HEK293 (cell line): ENCODE results near the gene IL12RB1.

Source experiments
- BCL11B ChIP-seq: fragments of 450-650 bp; formaldehyde crosslinking; IDR thresholded peaks from 2 replicates; pipeline ENCODE4 v1.5.1; 2016; ENCODE audit warnings: low read depth, missing biosample characterization, missing genetic modification characterization
- GLI4 ChIP-seq: fragments of 450-650 bp; formaldehyde crosslinking; IDR thresholded peaks from 2 replicates; pipeline ENCODE4 v1.5.1; 2016; ENCODE audit warnings: missing biosample characterization, missing genetic modification characterization
- INSM2 ChIP-seq: fragments of 450-650 bp; formaldehyde crosslinking; IDR thresholded peaks from 2 replicates; pipeline ENCODE4 v1.5.1; 2016; ENCODE audit warnings: missing biosample characterization, missing genetic modification characterization
- KLF16 ChIP-seq: fragments of 450-650 bp; formaldehyde crosslinking; IDR thresholded peaks from 2 replicates; pipeline ENCODE4 v1.5.1; 2017; ENCODE audit warnings: missing biosample characterization, missing genetic modification characterization
- PRDM2 ChIP-seq: fragments of 450-650 bp; formaldehyde crosslinking; IDR thresholded peaks from 2 replicates; pipeline ENCODE4 v1.5.1; 2016; ENCODE audit warnings: missing biosample characterization, missing genetic modification characterization, borderline replicate concordance
- YY2 ChIP-seq: fragments of 450-650 bp; formaldehyde crosslinking; IDR thresholded peaks from 2 replicates; pipeline ENCODE4 v1.5.1; 2016; ENCODE audit warnings: missing biosample characterization, missing genetic modification characterization
- ZBTB1 ChIP-seq: fragments of 450-650 bp; formaldehyde crosslinking; IDR thresholded peaks from 2 replicates; pipeline ENCODE4 v1.5.1; 2016; ENCODE audit warnings: missing biosample characterization, missing genetic modification characterization
- ZBTB49 ChIP-seq: fragments of 450-650 bp; formaldehyde crosslinking; IDR thresholded peaks from 2 replicates; pipeline ENCODE4 v1.5.1; 2016; ENCODE audit warnings: missing biosample characterization, missing genetic modification characterization, low read depth
- ZFHX2 ChIP-seq: fragments of 450-650 bp; formaldehyde crosslinking; conservative IDR thresholded peaks from 2 replicates; pipeline ENCODE4 v1.5.1; 2016; ENCODE audit warnings: missing biosample characterization, missing genetic modification characterization
- ZNF292 ChIP-seq: fragments of 450-650 bp; formaldehyde crosslinking; IDR thresholded peaks from 2 replicates; pipeline ENCODE4 v1.5.1; 2016; ENCODE audit warnings: low read depth, missing biosample characterization, missing genetic modification characterization, borderline replicate concordance
- ZNF350 ChIP-seq: fragments of 450-650 bp; formaldehyde crosslinking; IDR thresholded peaks from 2 replicates; pipeline ENCODE4 v1.5.0; 2017; ENCODE audit warnings: missing biosample characterization, mild to moderate bottlenecking, missing genetic modification characterization
- ZNF391 ChIP-seq: fragments of 450-650 bp; formaldehyde crosslinking; IDR thresholded peaks from 2 replicates; pipeline ENCODE4 v1.5.1; 2016; ENCODE audit warnings: low read depth, missing biosample characterization, missing genetic modification characterization, borderline replicate concordance
- ZNF398 ChIP-seq: fragments of 450-650 bp; formaldehyde crosslinking; IDR thresholded peaks from 2 replicates; pipeline ENCODE4 v1.5.1; 2017; ENCODE audit warnings: missing biosample characterization, missing genetic modification characterization
- ZNF404 ChIP-seq: fragments of 450-650 bp; formaldehyde crosslinking; IDR thresholded peaks from 2 replicates; pipeline ENCODE4 v1.5.1; 2017; ENCODE audit warnings: missing biosample characterization, missing genetic modification characterization
- ZNF426 ChIP-seq: fragments of 450-650 bp; formaldehyde crosslinking; IDR thresholded peaks from 2 replicates; pipeline ENCODE4 v1.5.1; 2017; ENCODE audit warnings: missing biosample characterization, missing genetic modification characterization, mild to moderate bottlenecking, inconsistent platforms, moderate library complexity
- ZNF501 ChIP-seq: fragments of 450-650 bp; formaldehyde crosslinking; IDR thresholded peaks from 2 replicates; pipeline ENCODE4 v1.5.1; 2016; ENCODE audit warnings: missing biosample characterization, missing genetic modification characterization
- ZNF514 ChIP-seq: fragments of 450-650 bp; formaldehyde crosslinking; IDR thresholded peaks from 2 replicates; pipeline ENCODE4 v1.5.1; 2016; ENCODE audit warnings: missing biosample characterization, missing genetic modification characterization
- ZNF529 ChIP-seq: fragments of 450-650 bp; formaldehyde crosslinking; IDR thresholded peaks from 2 replicates; pipeline ENCODE4 v1.5.1; 2017; ENCODE audit warnings: missing genetic modification characterization, missing biosample characterization; ENCODE audit not compliant: insufficient replicate concordance
- ZNF560 ChIP-seq: fragments of 450-650 bp; formaldehyde crosslinking; IDR thresholded peaks from 2 replicates; pipeline ENCODE4 v1.5.1; 2017; ENCODE audit warnings: missing biosample characterization, missing genetic modification characterization, borderline replicate concordance
- ZNF571 ChIP-seq: fragments of 450-650 bp; formaldehyde crosslinking; IDR thresholded peaks from 2 replicates; pipeline ENCODE4 v1.5.0; 2017; ENCODE audit warnings: missing biosample characterization, missing genetic modification characterization
- ZNF654 ChIP-seq: fragments of 450-650 bp; formaldehyde crosslinking; IDR thresholded peaks from 2 replicates; pipeline ENCODE4 v1.5.1; 2016; ENCODE audit warnings: low read depth, missing biosample characterization, missing genetic modification characterization
- ZNF664 ChIP-seq: fragments of 450-650 bp; formaldehyde crosslinking; IDR thresholded peaks from 2 replicates; pipeline ENCODE4 v1.5.1; 2016; ENCODE audit warnings: missing biosample characterization, missing genetic modification characterization
- ZNF670 ChIP-seq: fragments of 450-650 bp; formaldehyde crosslinking; IDR thresholded peaks from 2 replicates; pipeline ENCODE4 v1.5.1; 2016; ENCODE audit warnings: missing biosample characterization, missing genetic modification characterization, low read depth
- ZNF677 ChIP-seq: fragments of 450-650 bp; IDR thresholded peaks from 2 replicates; pipeline ENCODE4 v1.5.0; 2018; ENCODE audit warnings: missing biosample characterization, mild to moderate bottlenecking, missing genetic modification characterization, moderate library complexity
- ZNF777 ChIP-seq: fragments of 450-650 bp; formaldehyde crosslinking; IDR thresholded peaks from 2 replicates; pipeline ENCODE4 v1.5.1; 2017; ENCODE audit warnings: missing biosample characterization, missing genetic modification characterization, borderline replicate concordance
- ZNF830 ChIP-seq: fragments of 450-650 bp; IDR thresholded peaks from 2 replicates; pipeline ENCODE4 v1.5.0; 2018; ENCODE audit warnings: missing biosample characterization, missing genetic modification characterization, low read depth, mild to moderate bottlenecking, moderate library complexity
- ZSCAN4 ChIP-seq: fragments of 450-650 bp; formaldehyde crosslinking; IDR thresholded peaks from 2 replicates; pipeline ENCODE4 v1.5.1; 2017; ENCODE audit warnings: missing biosample characterization, missing genetic modification characterization

Gene IL12RB1

GRCh38 chr19:18117692-18118378 lies 31.1 kb upstream of the IL12RB1 start (continued):
- no peak for TF ChIP-seq PRDM2 (tag by site-specific recombination)
- no peak for TF ChIP-seq ZNF501 (tag by site-specific recombination)
- no peak for TF ChIP-seq GLI4 (tag by site-specific recombination)
- no peak for TF ChIP-seq ZNF664 (tag by site-specific recombination)
- TF ChIP-seq ZNF571 (tag by site-specific recombination): no peak
- TF ChIP-seq ZNF560: no peak
- TF ChIP-seq ZBTB49 (tag by site-specific recombination): no peak
- TF ChIP-seq ZNF670 (tag by site-specific recombination): no peak
- TF ChIP-seq ZNF830 (tag by site-specific recombination): no peak
- no peak for TF ChIP-seq ZNF677 (tag by site-specific recombination)
- TF ChIP-seq ZNF350 (tag by site-specific recombination): no peak
- TF ChIP-seq ZNF529: no peak
- TF ChIP-seq ZNF654 (tag by site-specific recombination): no peak
- no peak for TF ChIP-seq ZNF404 (tag by site-specific recombination)
- 0 out of 2 replicates have a peak, but pooled peaks have one; percentile 16 for TF ChIP-seq ZNF398 (tag by site-specific recombination)
- TF ChIP-seq KLF16 (tag by site-specific recombination): no peak; the same call in 1 of the 2 replicates
- TF ChIP-seq ZSCAN4 (tag by site-specific recombination): no peak
- TF ChIP-seq ZNF391 (tag by site-specific recombination): no peak
- TF ChIP-seq BCL11B: no peak
- no peak for TF ChIP-seq ZNF426 (tag by site-specific recombination)
- TF ChIP-seq ZNF292 (tag by site-specific recombination): no peak
- TF ChIP-seq ZNF777: peak; percentile 69; the same call in 1 of the 2 replicates
- no peak for TF ChIP-seq ZBTB1 (tag by site-specific recombination)
- no peak for TF ChIP-seq ZNF514 (tag by site-specific recombination)
- TF ChIP-seq YY2: peak; percentile 33; the same call in 1 of the 2 replicates
- TF ChIP-seq ZFHX2 (tag by site-specific recombination): peak; percentile 84
- TF ChIP-seq INSM2 (tag by site-specific recombination): no peak
